Lower leg skin (tissue), 3 donors: ENCODE measurements around the gene SH3RF1.

Experiments
- CTCF ChIP-seq, 3 donors: fragments of 450-650 bp; IDR thresholded peaks; one replicate each; pipeline ENCODE4 v1.5.1; 2016; ENCODE audit warnings: antibody characterized with exemption in 3 of 3, mild to moderate bottlenecking in 3 of 3, moderate library complexity in 2 of 3
- POLR2A ChIP-seq, 2 donors: fragments of 450-650 bp; IDR thresholded peaks; one replicate each; pipeline ENCODE4 v1.6.1; 2016 to 2017; ENCODE audit warnings: antibody characterized with exemption in 2 of 2, mild to moderate bottlenecking in 1 of 2, moderate library complexity in 1 of 2

- no peak for TF ChIP-seq POLR2A (IDR thresholded peaks at IDR 0.05)
- no peak for TF ChIP-seq CTCF (IDR thresholded peaks at IDR 0.05)
Measured at GRCh38 chr4:169079942-169080827, 190.6 kb downstream of the SH3RF1 start.
